ENCODE results near the gene FCSK. TPM values are rescaled to one million over a fixed set of nuclear protein-coding genes. Genes with fewer than 3 reads are reported as not detected.

Gene FCSK
- total RNA-seq, 6 experiments from 2014 or later = 5.1 to 7.1 (median 6.1) TPM

DNA sequence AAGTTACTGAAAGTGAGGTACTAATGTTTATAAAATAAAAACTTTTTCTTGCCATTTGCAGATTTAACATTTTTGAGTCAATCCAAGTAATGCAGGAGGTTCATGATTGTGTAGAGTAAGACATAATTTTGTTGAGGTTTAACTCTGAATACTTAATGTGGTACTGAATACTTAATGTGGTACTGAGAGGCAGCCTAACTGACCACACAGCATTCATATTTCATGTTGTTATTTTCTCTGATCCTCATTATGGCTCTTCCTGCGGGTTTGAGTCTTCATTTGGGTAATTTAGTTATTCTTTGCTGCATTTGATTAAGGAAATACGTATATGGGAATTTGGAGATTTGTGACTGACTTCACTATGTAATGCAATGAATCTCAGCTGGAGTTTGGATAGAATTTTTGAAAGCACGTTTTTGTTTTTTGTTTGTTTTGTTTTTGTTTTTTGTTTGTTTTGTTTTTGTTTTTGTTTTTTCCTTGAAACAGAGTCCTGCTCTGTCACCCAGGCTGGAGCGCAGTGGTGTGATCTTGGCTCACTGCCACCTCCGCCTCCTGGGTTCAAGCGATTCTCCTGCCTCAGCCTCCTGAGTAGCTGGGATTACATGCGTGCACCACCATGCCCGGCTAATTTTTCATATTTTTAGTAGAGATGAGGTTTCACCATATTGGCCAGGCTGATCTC is 73.1 kb downstream of the FCSK start:
- H3K27ac Mint-ChIP-seq = peak overlapping the region; percentile 51
- H3K9me3 Mint-ChIP-seq = no peaks in the 10 kb centered on the region
- peaks cover 45% of the 10 kb centered on the region for H3K4me1 Mint-ChIP-seq (ENCODE audit: low read depth)
- H3K4me3 Mint-ChIP-seq = peak overlapping the region; percentile 96
- peaks cover 8% of the 10 kb centered on the region for H3K27me3 Mint-ChIP-seq (ENCODE audit: insufficient read depth)
- DNase-seq = no peak
- peaks cover 45% of the 10 kb centered on the region for H3K36me3 Mint-ChIP-seq (ENCODE audit: low read depth)
- TF ChIP-seq, protein P1, sequence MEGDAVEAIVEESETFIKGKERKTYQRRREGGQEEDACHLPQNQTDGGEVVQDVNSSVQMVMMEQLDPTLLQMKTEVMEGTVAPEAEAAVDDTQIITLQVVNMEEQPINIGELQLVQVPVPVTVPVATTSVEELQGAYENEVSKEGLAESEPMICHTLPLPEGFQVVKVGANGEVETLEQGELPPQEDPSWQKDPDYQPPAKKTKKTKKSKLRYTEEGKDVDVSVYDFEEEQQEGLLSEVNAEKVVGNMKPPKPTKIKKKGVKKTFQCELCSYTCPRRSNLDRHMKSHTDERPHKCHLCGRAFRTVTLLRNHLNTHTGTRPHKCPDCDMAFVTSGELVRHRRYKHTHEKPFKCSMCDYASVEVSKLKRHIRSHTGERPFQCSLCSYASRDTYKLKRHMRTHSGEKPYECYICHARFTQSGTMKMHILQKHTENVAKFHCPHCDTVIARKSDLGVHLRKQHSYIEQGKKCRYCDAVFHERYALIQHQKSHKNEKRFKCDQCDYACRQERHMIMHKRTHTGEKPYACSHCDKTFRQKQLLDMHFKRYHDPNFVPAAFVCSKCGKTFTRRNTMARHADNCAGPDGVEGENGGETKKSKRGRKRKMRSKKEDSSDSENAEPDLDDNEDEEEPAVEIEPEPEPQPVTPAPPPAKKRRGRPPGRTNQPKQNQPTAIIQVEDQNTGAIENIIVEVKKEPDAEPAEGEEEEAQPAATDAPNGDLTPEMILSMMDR (IDR thresholded peaks at IDR 0.05) = no peak

GRCh38 chr16:70529051-70529777 is 74.8 kb downstream of the FCSK start:
- Mint-ChIP-seq H3K4me1 (ENCODE audit: low read depth) (peaks cover 42% of the 10 kb centered on the region), H3K27me3 (ENCODE audit: insufficient read depth) (no peaks in the 10 kb centered on the region; the same call in 1 of the 2 replicates), H3K36me3 (ENCODE audit: low read depth) (peaks cover 55% of the 10 kb centered on the region), H3K4me3 (peak overlapping the region; percentile 43), H3K27ac (peak overlapping the region; percentile 69), H3K9me3 (no peaks in the 10 kb centered on the region)
- peak; percentile 70 for DNase-seq
- TF ChIP-seq, protein P1 (IDR thresholded peaks at IDR 0.05) = peak; percentile 83

Other genes starting within 250 kb of the FCSK start
- 10 to 100 TPM; 19.4 to 24.9 (median 21.6) TPM for gene EXOSC6, start 202.7 kb upstream of the FCSK start, total RNA-seq (2021; fragmentation: NEBNext Ultra II Directional; extraction: Animal tissue kit (Norgen Biotek cat#: 25700))
- 10 to 100 TPM; 82.3 to 99.1 (median 84.9) TPM for gene AARS1, start 165.1 kb upstream of the FCSK start, total RNA-seq (2021; fragmentation: NEBNext Ultra II Directional; extraction: Animal tissue kit (Norgen Biotek cat#: 25700))
- gene DDX19B, start 155.4 kb upstream of the FCSK start, total RNA-seq (2021; fragmentation: NEBNext Ultra II Directional; extraction: Animal tissue kit (Norgen Biotek cat#: 25700)) = 10 to 100 TPM; 20.8 to 30.9 (median 26.7) TPM
- 10 to 100 TPM; 40.1 to 50.9 (median 43.8) TPM for gene DDX19A, start 107.7 kb upstream of the FCSK start, total RNA-seq (2021; fragmentation: NEBNext Ultra II Directional; extraction: Animal tissue kit (Norgen Biotek cat#: 25700))
- 10 to 100 TPM; 25.4 to 31.2 (median 26.3) TPM for gene ST3GAL2, start 15.5 kb upstream of the FCSK start, total RNA-seq (2021; fragmentation: NEBNext Ultra II Directional; extraction: Animal tissue kit (Norgen Biotek cat#: 25700))
- 10 to 100 TPM; 70.2 to 91.7 (median 80.2) TPM for gene COG4, start 69.0 kb downstream of the FCSK start, total RNA-seq (2021; fragmentation: NEBNext Ultra II Directional; extraction: Animal tissue kit (Norgen Biotek cat#: 25700))
- gene SF3B3, start 69.2 kb downstream of the FCSK start, total RNA-seq (2021; fragmentation: NEBNext Ultra II Directional; extraction: Animal tissue kit (Norgen Biotek cat#: 25700)) = 100 to 1,000 TPM; 289 to 358 (median 312) TPM
- under 1 TPM in 2 of 6 experiments, not detected in 4; 0.09 TPM for gene IL34, start 192.0 kb downstream of the FCSK start, total RNA-seq (2021; fragmentation: NEBNext Ultra II Directional; extraction: Animal tissue kit (Norgen Biotek cat#: 25700))
- gene MTSS2, start 231.5 kb downstream of the FCSK start, total RNA-seq (2021; fragmentation: NEBNext Ultra II Directional; extraction: Animal tissue kit (Norgen Biotek cat#: 25700)) = 10 to 100 TPM; 82.0 to 96.1 (median 86.5) TPM